ENCODE measurements around the gene PRR3.
A peak's percentile ranks its signal among the peaks of the same experiment; 100 is the strongest.

PRR3 gene

GRCh38 chr6:30554404-30554803, 2.7 kb upstream of the PRR3 start:
- H3K4me3 ChIP-seq (ENCODE audit: low read length): no peak overlapping the region
- TF ChIP-seq ZNF274 (IDR thresholded peaks at IDR 0.05; ENCODE audit: low read depth, low read length): no peak

GRCh38 chr6:30554962-30555815, 1.9 kb upstream of the PRR3 start:
- no peak for TF ChIP-seq ZNF274 (IDR thresholded peaks at IDR 0.05; ENCODE audit: low read depth, low read length)
- peak overlapping the region; percentile 92 for H3K4me3 ChIP-seq (ENCODE audit: low read length)

GRCh38 chr6:30555816-30556065, 1.4 kb upstream of the PRR3 start:
- no peak for TF ChIP-seq ZNF274 (IDR thresholded peaks at IDR 0.05; ENCODE audit: low read depth, low read length)
- H3K4me3 ChIP-seq (ENCODE audit: low read length): peak overlapping the region; percentile 92

- H3K4me3 ChIP-seq (ENCODE audit: low read length): peak within 1 kb of the TSS; percentile 92
- TF ChIP-seq ZNF274 (IDR thresholded peaks at IDR 0.05; ENCODE audit: low read depth, low read length): no peak
Observed at GRCh38 chr6:30556066-30556905, 809 bp upstream of the PRR3 start, which contains the start of gene GNL1. Gene GNL1, minus strand, starts transcription at chr6:30556489. Its CDS starts 286 bp downstream, at chr6:30556203.

GRCh38 chr6:30557683-30557981, 537 bp downstream of the PRR3 start:
- H3K4me3 ChIP-seq (ENCODE audit: low read length): peak overlapping the region; percentile 92
- no peak for TF ChIP-seq ZNF274 (IDR thresholded peaks at IDR 0.05; ENCODE audit: low read depth, low read length)

GRCh38 chr6:30560930-30561329, 3.8 kb downstream of the PRR3 start:
- TF ChIP-seq ZNF274 (IDR thresholded peaks at IDR 0.05; ENCODE audit: low read depth, low read length): no peak
- no peak overlapping the region for H3K4me3 ChIP-seq (ENCODE audit: low read length)

GRCh38 chr6:30562470-30563425, 5.7 kb downstream of the PRR3 start:
- TF ChIP-seq ZNF274 (IDR thresholded peaks at IDR 0.05; ENCODE audit: low read depth, low read length): no peak
- H3K4me3 ChIP-seq (ENCODE audit: low read length): no peak overlapping the region

GRCh38 chr6:30564114-30564513, 7.0 kb downstream of the PRR3 start:
- no peak overlapping the region for H3K4me3 ChIP-seq (ENCODE audit: low read length)
- no peak for TF ChIP-seq ZNF274 (IDR thresholded peaks at IDR 0.05; ENCODE audit: low read depth, low read length)

- no peak overlapping the region for H3K4me3 ChIP-seq (ENCODE audit: low read length)
Observed at GRCh38 chr6:30565772-30566171, 8.7 kb downstream of the PRR3 start.

GRCh38 chr6:30568245-30568644, 11.2 kb downstream of the PRR3 start:
- H3K4me3 ChIP-seq (ENCODE audit: low read length): no peak overlapping the region
- TF ChIP-seq ZNF274 (IDR thresholded peaks at IDR 0.05; ENCODE audit: low read depth, low read length): no peak

More at GRCh38 chr6:30565772-30566171, 8.7 kb downstream of the PRR3 start:
- no peak for TF ChIP-seq ZNF274 (IDR thresholded peaks at IDR 0.05; ENCODE audit: low read depth, low read length)

- peak overlapping the region; percentile 78; the same call in 1 of the 2 replicates for H3K4me3 ChIP-seq (ENCODE audit: low read length)
- TF ChIP-seq ZNF274 (IDR thresholded peaks at IDR 0.05; ENCODE audit: low read depth, low read length): no peak
Observed at GRCh38 chr6:30570263-30570662, 13.2 kb downstream of the PRR3 start.

- no peak for TF ChIP-seq ZNF274 (IDR thresholded peaks at IDR 0.05; ENCODE audit: low read depth, low read length)
- peak overlapping the region; percentile 78 for H3K4me3 ChIP-seq (ENCODE audit: low read length)
Observed at GRCh38 chr6:30570740-30571074, 13.6 kb downstream of the PRR3 start.

GRCh38 chr6:30571075-30571761, 14.1 kb downstream of the PRR3 start, which contains the start of gene ABCF1:
Gene ABCF1, plus strand, starts transcription at chr6:30571442. Its CDS starts 46 bp downstream, at chr6:30571488.
- TF ChIP-seq ZNF274 (IDR thresholded peaks at IDR 0.05; ENCODE audit: low read depth, low read length): no peak
- H3K4me3 ChIP-seq (ENCODE audit: low read length): peak within 1 kb of the TSS; percentile 99

- H3K4me3 ChIP-seq (ENCODE audit: low read length): peak overlapping the region; percentile 99
- TF ChIP-seq ZNF274 (IDR thresholded peaks at IDR 0.05; ENCODE audit: low read depth, low read length): no peak
Observed at GRCh38 chr6:30571762-30572082, 14.6 kb downstream of the PRR3 start.
